T-helper 22 cell (primary cell): ENCODE measurements around the gene SLIT3.

Source experiments
- DNase-seq: peaks from one replicate; pipeline ENCODE4 v3.0.0-alpha.2; 2020; ENCODE audit warnings: low read depth

Gene SLIT3

DNA sequence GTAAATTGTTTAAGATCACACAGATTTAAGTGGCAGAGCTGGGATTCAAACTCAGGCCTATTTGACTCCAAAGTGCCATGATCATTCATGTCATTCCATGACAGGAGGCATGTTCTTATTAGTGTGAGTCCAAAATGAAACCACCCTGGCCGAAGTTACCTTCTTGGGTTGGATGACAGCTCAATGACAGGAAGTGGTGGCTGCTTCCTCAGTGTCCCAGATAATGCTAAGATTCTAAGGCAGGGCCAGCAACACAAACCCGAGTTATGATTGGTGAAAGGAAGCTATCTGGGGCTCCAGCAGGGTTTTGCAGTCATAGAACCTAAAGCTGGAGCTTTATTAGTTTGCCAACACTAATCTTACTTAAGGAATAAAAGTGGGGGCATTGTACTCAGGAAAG is 340.4 kb downstream of the SLIT3 start:
- DNase-seq: no peak

DNA sequence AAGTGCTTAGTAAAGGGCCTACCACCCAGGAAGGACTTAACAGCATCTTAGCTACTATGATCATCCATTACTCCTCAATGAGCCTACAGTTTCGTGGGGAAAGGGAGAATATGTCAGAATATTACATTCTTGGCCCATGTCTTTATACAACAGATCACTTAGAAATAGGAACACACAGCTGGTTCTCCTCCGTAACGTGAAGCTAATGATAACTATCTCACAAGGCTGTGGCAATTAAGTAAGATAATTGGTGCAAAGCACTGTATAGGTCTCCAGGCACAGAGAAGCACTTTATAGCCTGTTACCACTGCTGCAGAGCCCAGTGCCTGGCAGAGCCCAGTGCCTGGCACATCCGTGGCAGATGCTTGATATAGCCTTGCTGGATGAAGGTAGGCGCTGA is 347.6 kb downstream of the SLIT3 start:
- no peak for DNase-seq

DNA sequence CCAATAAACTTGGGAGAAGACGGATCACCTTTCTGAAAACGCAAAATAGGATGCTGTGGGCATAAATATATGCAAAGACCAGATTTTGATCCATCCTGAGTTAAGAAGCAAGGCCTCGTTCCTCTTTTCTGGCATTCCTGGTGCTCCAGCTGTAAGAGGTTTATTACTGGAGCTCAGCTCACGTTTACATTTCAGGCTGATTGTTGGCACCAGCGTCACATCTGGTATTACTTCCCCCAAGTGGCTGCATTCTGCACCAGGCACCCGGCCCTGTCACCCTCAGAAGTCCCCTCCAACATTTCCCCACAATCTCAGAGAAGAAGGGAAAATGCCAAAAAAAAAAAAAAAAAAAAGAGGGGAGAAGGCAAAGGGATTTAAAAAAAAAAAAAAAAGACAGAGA is 348.7 kb downstream of the SLIT3 start:
- no peak for DNase-seq

DNA sequence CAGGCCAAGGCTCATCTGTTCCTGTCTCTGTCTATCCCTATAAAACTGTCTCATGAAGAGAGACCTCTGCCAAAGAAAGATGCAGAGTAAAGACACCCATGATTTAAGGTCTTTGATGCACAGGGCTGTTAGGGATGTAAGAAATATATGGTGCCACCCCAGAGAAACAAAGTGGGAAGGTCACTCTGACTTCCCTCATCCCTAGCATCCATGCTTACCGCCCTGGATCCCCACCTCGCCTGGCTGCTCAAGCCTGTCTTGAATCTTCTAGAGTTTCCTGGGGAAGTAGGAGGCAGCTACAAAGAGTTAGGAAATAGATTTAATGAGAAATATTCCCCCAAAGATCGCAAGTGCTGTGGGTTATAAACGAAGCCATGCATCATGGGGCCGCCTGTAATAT is 349.2 kb downstream of the SLIT3 start:
- DNase-seq: no peak

DNA sequence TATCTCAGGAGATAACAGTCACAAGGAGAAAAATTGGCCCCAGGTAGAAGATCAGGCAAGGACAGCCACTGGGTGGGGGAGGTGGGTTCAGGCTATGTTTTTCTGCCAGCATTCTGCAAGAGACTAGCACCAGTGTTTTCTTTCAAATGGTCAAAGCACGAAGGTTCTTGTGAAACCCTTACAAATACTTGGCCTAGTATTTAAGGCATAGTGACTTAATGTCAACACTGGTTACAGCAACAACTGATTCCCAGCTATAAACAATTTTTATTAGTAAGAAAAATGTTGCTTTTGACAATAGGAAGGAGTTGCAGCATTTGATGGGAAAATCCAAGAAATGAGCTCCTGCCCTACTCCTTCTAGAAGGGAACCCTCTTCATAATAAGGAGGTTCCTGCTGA is 349.6 kb downstream of the SLIT3 start:
- no peak for DNase-seq

DNA sequence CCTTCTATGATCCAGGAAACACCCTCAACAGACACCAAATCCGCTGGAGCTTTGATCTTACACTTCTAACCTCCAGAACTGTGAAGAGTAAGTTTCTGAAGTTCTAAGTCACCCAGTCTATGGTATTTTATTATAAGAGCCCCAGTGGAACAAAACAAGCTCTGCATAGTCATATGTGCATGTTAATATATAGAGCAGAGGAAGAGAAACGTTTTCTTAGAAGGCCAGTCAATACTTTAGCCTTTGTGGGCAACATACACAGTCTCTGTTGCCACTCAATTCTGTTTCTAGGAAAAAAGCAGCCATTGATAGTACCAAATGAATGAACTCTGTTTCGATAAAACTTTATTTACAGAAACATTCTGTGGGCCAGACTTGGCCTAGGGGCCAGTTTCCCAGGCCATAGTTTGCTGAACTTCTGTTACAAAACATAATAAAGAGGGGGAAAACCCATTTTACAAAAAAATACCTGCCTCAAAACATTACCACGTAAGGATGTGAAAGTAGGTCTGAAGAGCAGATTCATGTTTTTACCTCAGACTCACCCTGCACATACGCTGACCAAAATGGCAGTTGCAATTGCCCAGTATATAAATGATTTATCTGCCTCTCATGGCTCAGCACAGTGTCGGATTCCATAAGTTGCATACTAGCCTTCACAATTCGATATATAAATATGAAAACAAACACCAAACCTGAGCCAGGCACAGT is 350.5 kb downstream of the SLIT3 start:
- no peak for DNase-seq

DNA sequence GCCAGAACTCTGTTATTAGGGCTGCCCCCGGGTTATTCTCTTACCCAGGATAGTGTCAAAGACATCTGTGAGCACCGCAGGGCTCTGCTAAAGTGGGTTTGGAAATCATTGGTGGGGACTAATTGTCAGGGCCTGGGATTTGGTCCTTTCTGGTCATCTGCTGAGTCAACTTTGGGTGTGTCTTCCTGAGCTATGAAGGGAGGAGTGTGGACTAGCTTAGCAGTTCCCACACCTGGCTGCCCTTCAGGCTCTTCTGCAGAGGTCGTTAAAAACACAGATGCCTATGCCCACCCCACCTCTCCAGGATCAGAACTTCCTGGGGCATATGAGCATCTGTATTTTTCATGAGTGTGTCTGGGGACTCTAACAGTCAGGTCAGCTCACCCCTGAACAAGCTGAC is 352.2 kb downstream of the SLIT3 start:
- no peak for DNase-seq

DNA sequence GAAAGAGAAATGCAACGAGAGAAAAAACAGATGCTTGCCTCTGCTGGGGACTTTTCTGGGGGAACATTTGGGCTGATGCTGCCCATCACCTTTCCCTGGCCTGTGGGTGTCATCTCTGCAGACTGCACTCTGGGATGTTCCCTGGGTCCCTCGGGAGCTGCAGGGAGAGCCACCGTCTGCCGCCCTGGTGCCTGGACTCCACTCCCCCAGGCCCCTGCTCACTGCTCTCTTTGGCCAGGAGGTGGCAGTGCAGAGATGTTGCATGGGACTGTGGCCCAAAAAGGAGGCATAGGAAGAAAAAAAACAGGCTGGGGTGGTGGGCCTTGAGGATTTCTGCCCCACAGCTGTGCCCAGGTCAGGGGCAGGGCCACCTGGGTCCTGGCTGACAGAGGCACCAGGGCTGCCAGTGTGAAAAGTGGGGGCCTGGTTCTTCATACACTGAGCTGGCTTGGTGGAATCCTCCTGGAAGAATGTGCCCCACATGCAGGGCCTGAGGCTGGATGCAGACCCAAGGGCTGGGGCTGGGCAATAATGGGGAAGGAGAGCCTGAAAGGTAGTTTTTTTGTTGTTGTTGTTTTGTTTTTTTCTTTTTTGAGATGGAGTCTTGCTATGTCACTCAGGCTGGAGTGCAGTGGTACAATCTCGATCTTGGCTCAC is 353.6 kb downstream of the SLIT3 start:
- DNase-seq: no peak

DNA sequence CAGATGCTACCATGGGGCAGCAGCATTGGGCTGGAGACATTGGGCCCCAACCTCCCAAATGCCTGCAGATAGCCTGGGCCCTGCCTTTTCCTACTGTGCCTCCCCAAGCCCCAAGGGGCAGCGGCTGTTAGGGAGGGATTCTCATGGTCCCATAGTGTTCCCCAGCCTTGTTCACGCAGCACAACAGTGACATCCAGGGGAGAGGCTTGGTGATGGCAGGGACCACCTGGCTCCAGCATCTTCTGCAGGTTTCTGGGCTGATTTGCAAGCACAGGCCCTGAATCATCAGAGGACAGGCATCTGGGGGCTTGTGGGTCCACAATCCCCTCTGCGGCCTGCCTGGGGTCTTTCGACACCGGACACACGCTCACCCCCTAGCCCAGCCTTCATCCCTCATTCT is 354.6 kb downstream of the SLIT3 start:
- DNase-seq: no peak

DNA sequence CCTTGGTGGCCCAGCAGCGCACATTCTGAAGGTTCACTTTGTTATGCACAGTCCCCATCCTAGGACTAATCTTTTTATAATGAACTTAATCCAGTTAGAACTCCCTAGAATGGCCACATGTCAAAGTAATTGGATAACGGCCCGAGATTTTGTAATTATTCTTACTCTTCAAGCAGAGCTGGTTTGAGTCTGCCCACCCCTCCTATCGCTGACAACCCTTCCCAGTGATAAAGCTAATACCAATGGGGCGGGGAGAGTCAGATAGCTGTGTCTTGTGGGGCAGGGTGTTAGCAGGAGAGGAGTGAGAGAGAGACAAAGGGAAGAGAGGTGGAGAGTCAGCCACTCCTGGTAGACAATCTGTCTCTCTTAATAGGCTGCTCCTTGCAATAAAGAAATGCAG is 356.9 kb downstream of the SLIT3 start:
- no peak for DNase-seq

DNA sequence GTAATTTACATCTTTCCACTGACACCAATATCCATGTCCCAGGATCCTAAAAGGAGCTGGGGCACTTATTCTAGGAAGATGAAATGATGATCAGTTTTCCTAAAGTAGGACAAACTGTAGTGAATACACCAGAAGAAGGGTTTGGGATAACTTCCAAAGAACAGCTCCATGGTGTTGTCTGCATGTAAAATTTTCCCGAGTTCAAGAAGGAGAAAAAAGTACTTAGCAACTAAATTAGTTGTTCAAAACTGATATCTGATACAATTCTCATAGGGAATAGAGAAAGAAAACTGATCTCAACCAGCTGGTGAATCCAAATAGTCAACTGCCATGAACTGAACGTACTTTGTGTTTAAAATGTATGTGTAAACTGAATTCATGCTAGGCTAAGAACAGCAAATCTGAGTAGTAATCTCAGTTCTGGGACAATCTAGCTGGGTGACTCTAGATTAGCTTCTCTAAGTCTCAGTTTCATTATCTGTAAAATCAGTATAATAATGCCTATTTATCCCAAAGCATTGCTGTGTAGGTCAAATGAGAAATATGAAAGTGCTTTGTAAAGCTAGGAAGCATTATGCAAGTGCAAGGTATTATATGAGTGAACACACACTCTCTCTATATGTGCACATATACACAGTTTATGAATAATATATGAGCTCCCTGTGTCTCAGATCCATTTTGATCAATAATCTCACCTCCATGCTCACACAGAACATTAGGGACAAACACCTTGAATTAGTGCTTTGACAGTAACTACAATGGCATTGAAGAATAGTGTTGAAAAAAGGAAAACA is 357.7 kb downstream of the SLIT3 start:
- DNase-seq: no peak

DNA sequence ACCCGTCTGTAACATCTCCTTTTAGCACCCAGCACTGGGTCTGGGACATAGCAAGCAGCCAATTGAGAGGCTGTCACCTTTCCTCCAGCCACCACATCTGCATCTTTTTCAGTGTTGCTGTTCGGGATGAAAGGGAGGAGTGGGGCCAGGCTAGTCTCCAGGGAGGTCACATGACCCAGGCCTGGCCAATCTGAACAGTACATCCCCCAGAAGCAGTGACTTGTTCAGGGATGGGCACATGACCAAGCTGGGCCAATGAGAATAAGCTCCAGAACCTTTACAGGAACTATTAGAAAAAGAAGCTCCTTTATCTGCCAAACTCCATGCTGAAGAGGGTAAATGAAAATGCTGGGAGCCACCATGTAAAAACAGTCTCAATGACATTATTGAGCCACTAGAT is 359.0 kb downstream of the SLIT3 start:
- DNase-seq: no peak

DNA sequence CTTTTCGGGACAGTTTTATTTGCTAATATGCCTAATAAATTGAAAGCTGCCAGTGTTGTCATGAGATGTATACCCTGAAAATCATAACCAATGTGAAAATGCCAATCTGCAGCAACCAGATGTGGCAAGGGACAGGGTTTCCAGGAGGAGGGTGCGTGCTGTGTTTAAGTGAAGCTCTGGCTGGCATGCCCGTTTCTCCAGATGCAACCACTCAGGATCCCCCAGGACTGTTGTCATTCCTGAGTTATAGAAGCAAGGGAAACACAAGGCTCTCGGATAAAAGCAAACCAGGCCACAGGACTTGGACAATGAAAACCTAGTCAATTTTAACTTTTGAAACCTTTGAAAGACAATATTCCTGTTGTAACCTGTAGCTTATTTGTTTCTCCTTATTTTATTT is 360.2 kb downstream of the SLIT3 start:
- DNase-seq: no peak

DNA sequence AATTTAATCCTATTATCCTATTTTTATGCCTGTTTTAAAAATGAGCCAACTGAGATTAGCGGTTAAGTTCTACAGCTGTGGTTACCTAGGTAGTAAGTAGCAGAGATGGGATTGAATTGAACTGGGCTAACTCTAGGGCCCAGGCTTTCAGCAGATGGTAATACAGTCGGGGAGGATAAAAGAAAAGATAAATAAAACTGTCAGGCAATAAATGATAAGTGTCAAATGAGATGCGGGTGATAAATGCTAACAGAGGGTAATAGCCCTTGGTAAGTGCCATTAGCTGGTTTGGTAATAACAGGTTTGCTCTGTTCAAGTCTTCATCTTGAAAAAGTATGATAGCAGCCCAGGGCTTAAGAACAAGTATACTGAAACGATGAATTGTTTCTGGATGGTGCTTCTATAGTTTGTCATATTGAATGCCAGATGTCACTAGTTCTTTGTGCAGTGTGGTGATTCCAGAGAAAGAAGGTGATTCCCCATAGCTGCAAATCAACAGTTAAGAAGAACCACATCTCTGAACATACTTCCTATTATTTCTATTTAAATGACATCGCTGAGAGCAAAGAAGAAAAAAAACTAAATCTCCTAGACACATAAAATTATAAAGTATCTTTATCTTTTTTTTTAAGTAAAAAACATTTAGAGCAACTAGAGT is 360.9 kb downstream of the SLIT3 start:
- DNase-seq: no peak

DNA sequence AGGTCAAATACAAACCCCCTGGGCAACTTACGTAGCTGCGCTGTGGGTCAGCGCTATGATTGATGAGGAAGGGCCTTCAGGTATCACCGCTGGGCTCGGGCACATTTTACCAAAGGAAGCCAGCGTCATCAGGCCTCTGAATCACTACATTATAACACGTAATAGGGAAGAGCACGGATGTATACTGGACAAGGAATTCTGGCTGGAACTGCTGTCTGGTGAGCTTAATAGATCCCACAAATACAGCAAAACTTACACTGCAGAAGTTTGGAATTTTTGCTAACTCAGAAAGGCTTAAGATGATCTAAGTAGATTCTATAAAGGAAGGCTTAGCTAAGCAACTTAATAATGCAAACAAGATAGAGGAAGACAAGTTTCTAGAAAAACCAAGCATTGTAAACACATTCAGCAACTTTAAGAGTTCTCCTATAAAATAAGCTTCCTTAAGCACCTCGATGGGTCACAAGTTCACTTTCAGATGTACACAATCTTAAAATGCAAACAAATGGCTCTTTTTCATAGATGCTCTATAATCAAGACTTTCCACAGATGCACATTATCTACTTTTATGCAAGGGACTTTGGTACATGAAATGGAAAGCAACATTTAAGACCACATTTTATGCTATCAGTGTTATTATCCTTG is 361.7 kb downstream of the SLIT3 start:
- DNase-seq: no peak

DNA sequence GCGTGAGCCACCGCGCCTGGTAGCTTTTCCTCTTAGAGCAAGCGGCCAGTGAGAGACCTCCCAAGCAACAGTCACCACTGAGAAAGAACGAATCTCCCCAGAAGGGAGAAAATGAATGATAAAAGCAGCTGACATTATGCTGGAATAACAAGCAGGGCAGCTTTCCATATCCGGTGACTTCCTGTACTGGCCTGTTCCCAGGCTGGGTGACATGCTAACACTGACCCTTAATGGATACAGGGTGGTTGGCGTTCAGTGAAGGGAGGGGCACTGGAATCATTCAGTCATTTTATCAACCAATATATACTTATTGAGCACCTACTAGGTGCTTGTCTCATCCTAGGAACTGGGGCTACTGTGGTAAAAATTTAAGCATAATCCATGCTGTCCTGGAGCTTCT is 364.4 kb downstream of the SLIT3 start:
- no peak for DNase-seq

DNA sequence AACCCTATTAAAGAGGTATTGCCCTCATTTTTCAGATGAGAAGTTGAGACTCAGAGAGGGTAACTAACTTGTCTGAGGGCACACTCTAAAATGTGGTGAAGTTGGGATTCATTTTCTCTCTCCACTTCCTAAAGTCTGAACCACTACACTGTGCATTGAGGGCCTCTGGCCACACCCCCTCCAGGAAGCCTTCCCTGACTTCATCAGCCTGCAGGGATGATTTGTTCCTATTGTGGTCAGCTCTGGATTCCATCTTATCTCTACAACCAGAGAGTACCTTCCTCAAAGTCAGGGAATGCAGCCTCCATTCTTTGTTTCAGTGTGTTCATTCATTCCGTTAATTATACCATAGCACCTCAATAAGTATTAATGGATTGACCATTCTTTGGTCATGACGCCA is 365.8 kb downstream of the SLIT3 start:
- DNase-seq: no peak

DNA sequence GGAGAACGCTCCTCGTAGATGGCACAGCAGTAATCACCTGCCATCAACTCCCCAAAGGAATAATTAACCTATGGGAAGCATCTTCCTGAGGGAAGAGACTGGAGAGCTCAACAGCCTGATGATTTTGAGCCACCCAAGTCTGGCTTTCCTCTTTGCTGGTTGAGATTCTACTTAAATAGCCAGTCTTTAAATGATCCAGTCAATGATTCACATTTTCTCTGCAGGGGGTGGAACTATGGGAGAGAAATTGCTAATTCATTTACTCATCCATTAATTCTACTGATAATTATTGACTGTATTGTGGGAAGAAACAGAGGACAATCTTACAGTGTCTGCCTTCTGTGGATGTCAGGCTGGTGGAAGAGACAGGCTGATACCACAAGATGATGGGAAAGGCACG is 366.8 kb downstream of the SLIT3 start:
- DNase-seq: no peak

DNA sequence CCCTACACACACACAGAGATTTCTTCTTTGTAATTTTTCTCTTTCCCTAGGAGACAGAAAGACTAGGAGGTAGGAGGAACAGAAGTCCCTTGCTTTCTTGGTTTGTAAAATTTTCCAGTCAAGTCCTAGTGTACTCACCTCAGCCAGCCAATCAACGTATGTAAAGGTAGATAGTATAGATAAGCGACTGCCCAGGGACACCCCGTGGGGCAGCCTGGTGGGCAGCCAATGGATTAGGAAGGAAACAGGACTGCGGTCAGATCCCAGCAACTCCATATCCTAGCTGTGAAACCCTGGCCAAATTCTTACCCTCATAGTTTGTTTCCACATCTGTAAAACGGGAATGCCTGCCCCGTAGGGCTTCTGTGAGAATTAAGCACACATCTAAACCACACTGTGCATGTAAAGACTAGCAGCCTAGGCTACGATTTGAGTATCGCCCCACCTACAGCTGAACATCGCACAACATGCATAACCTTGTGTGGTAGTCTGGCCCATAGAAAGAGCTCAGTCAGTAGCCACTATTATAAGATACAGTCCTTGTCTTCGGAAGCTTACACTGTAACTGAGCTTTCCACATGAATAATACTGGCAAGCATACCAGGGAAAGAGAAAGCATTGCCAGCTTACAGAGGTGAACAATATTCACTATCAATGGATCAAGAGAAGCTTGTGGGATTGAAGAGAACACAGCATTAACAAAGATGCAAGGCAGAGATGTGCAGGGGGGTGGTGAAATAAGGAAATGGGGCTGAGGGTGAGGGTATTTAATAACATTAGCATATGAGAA is 368.3 kb downstream of the SLIT3 start:
- DNase-seq: no peak

DNA sequence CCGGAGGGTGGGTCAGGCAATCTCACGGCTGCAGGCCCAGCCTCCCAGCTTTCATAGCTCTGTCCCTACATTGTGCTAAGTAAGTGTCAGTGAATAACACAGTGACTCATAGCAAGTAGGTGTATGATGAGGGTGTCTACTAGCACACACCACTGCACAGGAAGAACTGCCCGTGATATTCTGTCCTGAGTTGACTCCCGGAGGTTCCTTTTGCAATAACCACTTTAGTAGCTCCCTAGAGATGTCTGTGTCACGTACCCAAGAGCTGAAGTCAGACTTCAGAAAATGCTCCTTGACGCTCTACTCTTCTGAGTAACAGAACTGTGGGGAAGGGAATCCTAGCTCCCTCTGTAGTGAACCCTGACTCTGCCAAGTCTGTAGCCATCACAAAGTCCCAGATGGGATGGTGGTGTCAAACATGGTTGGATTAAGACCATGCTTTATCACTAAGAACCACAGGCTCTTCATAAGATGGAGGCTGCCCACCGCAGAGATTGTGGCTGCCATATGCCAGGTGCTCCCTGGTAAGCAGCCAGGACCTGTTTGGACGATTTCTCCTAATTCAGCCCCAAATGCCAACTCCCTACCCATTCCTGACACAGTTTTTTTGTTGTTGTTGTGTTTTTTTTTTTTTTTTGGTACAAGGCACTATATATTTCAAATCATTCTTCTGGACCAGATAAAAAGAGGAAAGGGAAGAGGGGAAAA is 369.1 kb downstream of the SLIT3 start:
- no peak for DNase-seq

DNA sequence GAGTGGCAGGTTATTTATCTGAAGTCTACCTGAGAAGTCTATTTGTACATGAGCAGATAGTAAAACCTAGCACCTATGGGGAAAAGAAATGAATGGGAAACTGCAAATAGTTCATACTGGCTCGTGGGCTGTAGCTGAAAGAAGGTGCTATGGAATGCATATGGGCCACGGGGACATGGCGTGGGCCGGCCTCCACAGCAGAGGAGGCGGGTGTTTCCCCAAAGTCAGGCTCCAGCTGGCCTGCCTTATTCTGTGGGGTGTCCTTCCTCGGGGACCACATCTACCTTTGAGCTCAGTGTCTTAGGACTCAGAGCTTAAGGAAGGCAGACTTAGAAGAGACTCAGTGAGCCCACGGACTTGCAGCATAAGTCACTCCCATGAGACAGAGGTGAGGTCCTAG is 371.3 kb downstream of the SLIT3 start:
- no peak for DNase-seq
